NT2/D1 (cell line): Measurements from ENCODE around the gene RFX4.

Source experiments
- SUZ12 ChIP-seq: IDR thresholded peaks from 2 replicates; pipeline ENCODE4 v1.6.1; 2011; ENCODE audit not compliant: insufficient read length, insufficient read depth; ENCODE audit errors: extremely low read depth
- YY1 ChIP-seq: IDR thresholded peaks from 2 replicates; pipeline ENCODE4 v1.6.1; 2011; ENCODE audit not compliant: insufficient read length, insufficient read depth
- ZNF274 ChIP-seq: IDR thresholded peaks from 2 replicates; pipeline ENCODE4 v1.6.1; 2011; ENCODE audit warnings: mild to moderate bottlenecking, low read depth, low read length

DNA sequence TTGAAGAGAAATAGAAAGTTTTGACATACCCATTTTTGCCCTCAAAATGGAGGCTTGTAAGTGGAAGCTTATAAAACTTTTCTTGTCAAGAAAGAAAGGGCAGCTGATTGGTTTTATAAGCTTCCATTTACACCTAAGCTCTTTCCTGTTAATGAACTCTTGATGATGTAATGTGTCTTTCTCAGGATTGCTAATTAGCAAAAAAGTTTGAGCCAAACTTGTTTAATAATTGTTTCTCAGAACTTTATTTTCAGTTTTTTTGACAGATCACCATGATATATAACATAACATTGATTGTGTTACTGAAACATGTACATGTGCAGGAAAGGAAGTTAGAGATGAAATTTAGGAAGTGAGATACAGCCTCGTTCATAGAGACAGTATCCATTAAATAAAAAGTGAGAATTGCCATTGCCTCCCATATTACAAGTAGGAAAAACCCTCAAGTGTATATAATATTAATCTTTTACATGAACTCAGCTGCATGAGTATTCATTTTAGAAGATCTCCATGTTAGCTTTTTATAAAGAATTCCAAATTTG lies 218.4 kb downstream of the RFX4 start:
- TF ChIP-seq SUZ12 (no peak), YY1 (no peak), ZNF274 (no peak)
